GM18868 (cell line): ENCODE measurements around the gene FHOD1.

Source experiments
- ATAC-seq: cut with Tn5 transposase; IDR thresholded peaks from one replicate; pipeline ENCODE4 v1.9.1; 2021; ENCODE audit warnings: mild to moderate bottlenecking, moderate library complexity; ENCODE audit not compliant: unreplicated experiment

FHOD1 gene

GRCh38 chr16:67193536-67193935, 53.7 kb downstream of the FHOD1 start:
- ATAC-seq = no peak

DNA sequence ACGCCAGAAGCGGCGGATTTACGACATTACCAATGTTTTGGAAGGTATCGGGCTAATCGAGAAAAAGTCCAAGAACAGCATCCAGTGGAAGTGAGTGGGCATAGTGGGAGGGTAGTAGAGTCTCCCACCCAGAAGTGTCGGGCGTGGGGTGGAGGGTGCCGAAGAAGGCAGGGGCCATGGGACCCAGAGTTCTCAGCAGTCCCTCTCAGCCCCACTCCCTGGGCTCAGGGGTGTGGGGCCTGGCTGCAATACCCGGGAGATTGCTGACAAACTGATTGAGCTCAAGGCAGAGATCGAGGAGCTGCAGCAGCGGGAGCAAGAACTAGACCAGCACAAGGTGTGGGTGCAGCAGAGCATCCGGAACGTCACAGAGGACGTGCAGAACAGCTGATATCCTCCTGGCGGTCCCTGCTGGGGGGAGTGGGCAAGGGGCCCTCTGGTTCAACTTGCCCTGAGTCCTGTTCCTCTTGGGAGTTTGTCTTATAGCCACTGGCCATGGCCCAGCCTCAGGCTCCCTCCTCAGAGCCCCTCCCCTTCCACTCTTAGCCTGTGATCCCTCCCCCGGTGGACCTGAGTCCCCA, 54.4 kb downstream of the FHOD1 start:
- no peak for ATAC-seq

GRCh38 chr16:67191995-67192681, 55.1 kb downstream of the FHOD1 start, which contains the start of gene E2F4:
E2F4 (plus strand) TSS chr16:67192155; CDS start chr16:67192228, 73 bp downstream.
- ATAC-seq = peak; percentile 94

DNA sequence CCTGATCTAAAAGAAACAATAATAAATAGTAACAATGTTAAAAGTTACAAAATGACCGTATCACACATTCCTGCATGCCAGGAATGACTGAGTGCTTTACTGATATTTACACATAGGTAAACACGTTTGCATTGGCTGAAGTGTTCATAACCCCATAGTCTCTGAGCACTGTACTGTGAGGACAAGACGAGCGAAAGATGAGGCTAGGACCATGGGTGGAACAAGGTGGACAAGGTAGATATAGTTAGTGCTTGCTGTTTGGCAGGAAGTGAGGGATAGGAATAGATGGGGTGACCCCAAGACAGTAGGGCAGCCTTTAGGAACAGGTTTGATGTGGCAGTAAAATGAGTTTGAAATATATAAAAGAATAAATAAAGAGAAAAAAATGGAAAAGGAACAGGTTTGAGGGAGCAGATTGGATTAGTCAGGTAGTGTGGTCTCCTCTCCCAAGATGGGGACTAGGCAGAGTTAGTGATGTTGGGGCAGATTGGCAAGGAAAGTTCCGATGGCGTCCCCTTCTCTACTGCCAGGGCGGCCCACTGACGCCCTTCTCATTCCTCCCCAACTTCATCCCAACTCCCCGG, 55.8 kb downstream of the FHOD1 start:
- no peak for ATAC-seq

DNA sequence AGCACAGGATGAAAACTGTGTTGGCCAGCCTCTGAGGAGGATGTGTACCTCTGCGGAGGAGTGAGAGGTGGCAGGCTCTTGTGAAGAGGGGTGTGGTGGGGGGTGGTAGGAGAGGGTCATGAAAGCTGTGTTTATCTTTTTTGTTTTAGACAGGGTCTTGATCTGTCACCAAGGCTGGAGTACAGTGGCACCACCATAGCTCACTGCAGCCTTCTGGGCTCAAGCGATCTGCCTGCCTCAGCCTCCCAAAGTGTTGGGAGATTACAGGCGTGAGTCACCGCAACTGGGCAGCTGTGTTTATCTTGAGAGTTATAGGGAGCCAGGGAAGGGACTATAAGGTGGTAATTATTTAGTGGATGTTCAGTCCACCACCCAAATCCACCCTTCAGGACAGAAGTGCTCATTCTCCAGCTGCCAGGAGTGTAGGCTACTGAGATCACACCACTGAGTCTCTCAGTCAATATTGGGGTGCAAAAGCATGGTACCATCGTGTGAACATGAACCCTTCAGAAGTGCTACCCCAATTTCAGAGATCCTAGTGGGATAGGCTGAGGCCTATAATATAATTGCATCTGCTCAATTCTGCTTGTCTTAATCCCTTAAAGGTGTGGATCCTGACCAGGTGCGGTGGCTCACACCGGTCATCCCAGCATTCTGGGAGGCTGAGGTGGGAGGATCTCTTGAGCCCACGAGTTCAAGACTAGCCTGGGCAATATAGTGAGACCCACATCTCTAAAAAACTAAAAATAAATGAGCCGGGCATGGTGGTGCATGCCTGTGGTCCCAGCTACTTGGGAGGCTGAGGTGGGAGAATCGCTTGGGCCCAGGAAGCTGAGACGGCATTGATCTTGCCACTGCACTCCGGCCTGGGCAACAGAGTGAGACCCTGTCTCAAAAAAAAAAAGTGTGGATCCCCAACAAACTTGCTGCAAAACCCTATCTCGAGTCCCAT, 56.6 kb downstream of the FHOD1 start:
- ATAC-seq = no peak

GRCh38 chr16:67190041-67190440, 57.2 kb downstream of the FHOD1 start, which contains the start of gene EXOC3L1:
EXOC3L1 (minus strand) TSS chr16:67190136; CDS start chr16:67189676, 460 bp downstream.
- ATAC-seq = no peak

DNA sequence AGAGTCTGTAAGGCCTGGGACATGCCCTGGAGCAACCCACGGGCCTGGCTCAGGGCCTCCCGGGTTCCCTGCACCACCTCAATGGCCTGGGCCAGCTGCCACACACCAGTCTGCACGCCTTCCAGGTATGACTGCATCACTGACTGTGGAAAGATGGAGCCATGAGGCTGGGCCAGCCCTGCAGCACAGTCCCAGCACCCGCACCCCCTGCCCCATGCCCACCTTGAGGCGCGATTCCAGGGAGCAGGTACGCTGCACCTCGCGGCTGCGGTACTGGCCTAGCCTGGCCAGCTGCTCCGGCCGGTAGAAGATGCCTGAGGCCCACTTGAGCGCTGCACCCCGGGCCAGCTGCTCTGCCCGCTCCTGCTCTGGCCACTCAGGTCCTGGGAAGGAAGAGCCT, 58.5 kb downstream of the FHOD1 start:
- ATAC-seq = no peak

GRCh38 chr16:67188323-67188722, 59.0 kb downstream of the FHOD1 start:
- no peak for ATAC-seq

- no peak for ATAC-seq
These were observed 59.9 kb downstream of the FHOD1 start for GRCh38 chr16:67187175-67187890.

GRCh38 chr16:67186550-67186950, 60.7 kb downstream of the FHOD1 start:
- no peak for ATAC-seq

DNA sequence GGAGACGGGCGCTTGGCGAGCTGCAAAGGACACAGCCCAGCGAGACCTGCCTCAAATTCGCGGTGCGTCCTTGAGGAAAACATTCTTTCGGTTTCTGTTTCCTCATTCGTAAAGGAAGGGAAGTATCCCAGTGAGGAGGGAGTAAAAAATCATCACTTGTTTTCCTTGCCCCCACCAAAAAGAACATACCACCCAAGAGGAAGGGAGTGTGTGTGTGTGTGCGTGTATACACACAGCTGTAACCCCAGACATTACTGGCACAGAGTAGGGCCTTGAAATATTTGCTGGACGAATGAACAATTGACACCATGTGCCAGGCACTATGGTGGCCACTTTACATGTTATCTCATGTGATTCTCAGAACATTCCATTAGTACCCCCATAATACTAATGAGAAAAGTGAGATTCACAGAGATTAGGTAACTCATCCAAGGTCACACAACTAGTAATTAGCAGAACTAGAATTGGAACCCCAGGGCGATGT, 61.6 kb downstream of the FHOD1 start:
- no peak for ATAC-seq

DNA sequence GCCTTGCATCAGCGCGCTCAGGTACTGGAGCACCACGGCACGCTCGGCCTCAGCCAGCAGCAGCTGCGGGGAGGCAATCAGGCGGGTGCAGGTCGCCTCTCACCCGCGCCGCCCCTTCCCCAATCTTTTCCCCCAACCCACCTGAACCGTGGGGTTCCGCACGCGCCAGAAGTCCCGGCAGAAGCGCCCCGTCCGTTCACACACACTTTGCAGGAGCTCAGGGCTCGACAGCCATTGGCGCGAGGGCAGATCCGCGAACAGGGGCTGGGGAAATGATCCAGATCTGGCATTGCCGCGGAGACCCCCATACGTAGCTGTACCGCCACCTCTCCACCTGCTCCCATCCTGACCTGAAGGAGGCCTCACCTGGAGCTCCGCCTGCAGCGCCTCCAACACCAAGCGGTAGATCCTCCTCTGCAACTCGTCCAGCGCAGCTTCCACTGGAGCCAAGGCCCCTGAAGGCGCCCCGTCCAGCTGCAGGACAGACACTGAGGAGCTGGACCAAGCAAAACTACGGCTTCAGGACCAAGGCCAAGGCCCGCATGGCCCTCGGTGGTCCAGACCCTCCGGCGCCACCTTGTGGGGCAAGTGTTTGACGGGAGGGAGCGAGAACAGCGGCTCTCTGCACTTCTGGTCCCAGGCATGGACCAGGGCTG, 62.2 kb downstream of the FHOD1 start:
- peak; percentile 26 for ATAC-seq

- no peak for ATAC-seq
These were observed 62.8 kb downstream of the FHOD1 start for GRCh38 chr16:67184453-67184994.

DNA sequence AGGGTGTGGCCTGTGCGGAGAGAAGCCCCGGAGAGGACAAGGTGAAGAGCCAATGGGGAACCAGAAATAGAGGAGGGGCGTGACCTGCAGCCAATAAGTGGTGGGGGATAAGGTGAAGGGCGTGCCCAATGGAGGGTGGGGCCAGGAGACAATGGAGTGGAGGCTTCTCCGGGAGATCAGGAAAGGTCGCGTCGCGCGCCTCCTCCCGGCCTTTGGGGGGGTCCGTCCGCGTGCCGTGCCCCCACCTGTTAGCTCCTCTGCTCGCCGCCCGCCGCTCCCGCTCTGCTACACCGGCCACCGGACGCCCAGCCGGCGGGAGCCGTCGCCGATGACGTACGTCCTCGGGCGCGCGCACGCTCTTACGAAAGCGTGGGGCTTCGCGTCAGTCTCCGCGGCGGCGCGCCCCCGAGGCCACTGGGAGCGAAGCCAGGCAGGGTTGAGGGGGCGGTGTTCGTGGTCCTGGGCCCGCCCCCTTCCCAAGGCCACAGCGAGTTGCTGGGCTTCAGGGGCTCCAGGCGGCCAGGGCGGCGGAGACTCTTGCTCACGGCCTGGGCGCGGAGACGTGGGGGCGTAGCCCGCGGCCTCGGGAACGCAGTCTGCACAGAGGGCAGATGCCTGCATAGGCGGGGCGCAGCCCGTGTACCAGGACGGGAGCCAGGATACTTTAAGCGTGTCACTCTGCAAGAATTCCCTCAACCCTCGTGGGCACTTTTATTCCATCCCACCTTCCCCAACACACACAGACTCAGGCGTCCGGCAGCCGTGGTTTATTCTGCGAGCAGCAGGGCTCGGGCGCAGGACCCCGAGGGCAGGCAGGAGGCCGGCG, 63.4 kb downstream of the FHOD1 start, which contains the start of gene MATCAP1:
Gene MATCAP1, minus strand, starts transcription at position 337 of the 826 bp plus-strand sequence. CDS start 3,353 bp downstream, outside the sequence.
- ATAC-seq = peak; percentile 90

- ATAC-seq = no peak
These were observed 64.0 kb downstream of the FHOD1 start for GRCh38 chr16:67183284-67183626.

GRCh38 chr16:67182288-67182687, 65.0 kb downstream of the FHOD1 start:
- no peak for ATAC-seq

- no peak for ATAC-seq
These were observed 65.9 kb downstream of the FHOD1 start for GRCh38 chr16:67181346-67181745.

GRCh38 chr16:67180166-67180565, 67.1 kb downstream of the FHOD1 start:
- no peak for ATAC-seq
